Erythroblast (primary cell): Measurements from ENCODE around the gene LRRC14B.

Experiments
- GATA1 ChIP-seq: IDR thresholded peaks from 2 replicates; pipeline ENCODE4 v1.6.1; 2011; ENCODE audit warnings: low read depth, mild to moderate bottlenecking, control low read depth, low read length, moderate library complexity
- POLR2A ChIP-seq: IDR thresholded peaks from 2 replicates; pipeline ENCODE4 v1.6.1; 2011; ENCODE audit warnings: mild to moderate bottlenecking, low read length

DNA sequence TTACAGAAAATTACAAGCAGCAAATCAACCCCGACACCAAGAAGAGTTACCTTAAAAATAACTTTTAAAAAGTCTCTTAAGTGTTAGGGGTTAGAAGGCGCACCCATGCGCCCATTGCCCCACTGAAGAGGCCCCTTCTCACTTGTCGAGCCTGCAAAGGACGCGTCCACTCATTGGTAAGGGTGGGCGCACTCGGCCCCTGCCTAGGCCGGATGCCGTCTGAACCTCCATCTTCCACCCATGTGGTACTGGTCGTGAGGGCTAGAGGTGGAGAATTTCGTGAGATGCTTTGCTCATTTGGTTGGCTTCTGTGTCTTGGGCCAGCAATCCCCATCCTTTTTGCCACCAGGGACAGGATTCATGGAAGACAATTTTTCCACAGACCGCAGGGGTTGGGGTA is 27.5 kb upstream of the LRRC14B start:
- TF ChIP-seq POLR2A (no peak), GATA1 (no peak)
